ENCODE results near the gene LIPC.

Gene LIPC

DNA sequence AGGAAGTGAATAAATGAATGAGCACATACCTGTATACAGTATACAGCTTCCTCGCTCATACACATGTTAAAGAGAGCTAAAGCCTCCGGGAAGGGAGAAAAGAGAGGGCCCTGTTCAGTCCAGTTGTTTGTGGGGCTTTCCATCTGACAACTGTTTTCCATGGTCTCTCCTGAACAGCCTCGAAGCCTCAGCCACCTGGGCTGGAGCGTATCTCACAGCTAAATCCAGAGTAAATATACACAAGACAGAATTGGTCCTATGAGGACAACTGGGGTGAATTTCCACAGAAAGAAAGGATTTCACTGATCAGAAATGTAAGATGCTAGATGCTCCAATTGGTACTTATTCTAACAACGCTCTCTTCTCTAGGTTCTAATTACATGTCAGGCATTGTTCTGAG lies 103.5 kb downstream of the LIPC start:
- TF ChIP-seq, protein P1, sequence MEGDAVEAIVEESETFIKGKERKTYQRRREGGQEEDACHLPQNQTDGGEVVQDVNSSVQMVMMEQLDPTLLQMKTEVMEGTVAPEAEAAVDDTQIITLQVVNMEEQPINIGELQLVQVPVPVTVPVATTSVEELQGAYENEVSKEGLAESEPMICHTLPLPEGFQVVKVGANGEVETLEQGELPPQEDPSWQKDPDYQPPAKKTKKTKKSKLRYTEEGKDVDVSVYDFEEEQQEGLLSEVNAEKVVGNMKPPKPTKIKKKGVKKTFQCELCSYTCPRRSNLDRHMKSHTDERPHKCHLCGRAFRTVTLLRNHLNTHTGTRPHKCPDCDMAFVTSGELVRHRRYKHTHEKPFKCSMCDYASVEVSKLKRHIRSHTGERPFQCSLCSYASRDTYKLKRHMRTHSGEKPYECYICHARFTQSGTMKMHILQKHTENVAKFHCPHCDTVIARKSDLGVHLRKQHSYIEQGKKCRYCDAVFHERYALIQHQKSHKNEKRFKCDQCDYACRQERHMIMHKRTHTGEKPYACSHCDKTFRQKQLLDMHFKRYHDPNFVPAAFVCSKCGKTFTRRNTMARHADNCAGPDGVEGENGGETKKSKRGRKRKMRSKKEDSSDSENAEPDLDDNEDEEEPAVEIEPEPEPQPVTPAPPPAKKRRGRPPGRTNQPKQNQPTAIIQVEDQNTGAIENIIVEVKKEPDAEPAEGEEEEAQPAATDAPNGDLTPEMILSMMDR (IDR thresholded peaks at IDR 0.05; ENCODE audit: low read depth, low read length) = no peak
- no peak overlapping the region for H3K4me3 ChIP-seq (ENCODE audit: low read depth, low read length)

DNA sequence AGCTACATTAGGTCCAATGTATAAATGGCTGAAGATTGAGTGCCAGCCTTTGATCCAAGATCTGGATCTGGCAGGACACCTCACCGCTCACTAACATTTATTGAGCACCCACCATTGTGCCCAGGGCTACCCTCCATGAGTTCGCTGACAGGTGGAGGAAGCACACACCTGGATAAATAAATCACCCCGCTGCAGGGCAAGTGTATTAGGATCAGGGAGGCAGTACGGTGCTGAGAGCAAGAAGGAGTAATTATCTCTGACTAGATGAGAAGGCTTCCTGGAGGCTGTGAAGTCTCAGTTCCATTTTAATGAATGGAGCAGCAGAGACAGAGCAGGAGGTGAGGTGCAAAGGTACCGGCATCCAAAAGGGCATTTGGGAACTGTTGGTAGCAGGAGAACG lies 104.1 kb downstream of the LIPC start:
- TF ChIP-seq, protein P1 (IDR thresholded peaks at IDR 0.05; ENCODE audit: low read depth, low read length) = no peak
- H3K4me3 ChIP-seq (ENCODE audit: low read depth, low read length) = no peak overlapping the region

DNA sequence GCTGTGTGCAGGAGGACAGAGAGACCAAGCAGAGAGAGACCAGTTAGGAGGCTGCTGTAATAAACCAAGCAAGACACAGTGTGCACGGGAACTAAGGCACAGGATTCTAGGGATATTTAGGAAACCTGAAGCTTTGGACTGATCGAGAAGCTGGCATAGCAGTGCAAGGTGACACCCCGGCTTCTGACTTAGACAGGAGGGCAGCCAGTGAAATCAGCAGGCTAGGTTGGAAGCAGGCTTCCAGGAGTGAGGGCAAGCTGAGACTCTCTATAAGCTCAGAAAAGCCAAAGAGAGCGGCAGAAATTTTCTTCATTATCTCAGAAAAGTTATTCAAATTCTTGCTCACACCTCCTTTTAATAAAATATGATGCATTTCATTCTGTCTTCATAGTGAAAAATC lies 104.6 kb downstream of the LIPC start:
- no peak overlapping the region for H3K4me3 ChIP-seq (ENCODE audit: low read depth, low read length)
- TF ChIP-seq, protein P1 (IDR thresholded peaks at IDR 0.05; ENCODE audit: low read depth, low read length) = no peak

DNA sequence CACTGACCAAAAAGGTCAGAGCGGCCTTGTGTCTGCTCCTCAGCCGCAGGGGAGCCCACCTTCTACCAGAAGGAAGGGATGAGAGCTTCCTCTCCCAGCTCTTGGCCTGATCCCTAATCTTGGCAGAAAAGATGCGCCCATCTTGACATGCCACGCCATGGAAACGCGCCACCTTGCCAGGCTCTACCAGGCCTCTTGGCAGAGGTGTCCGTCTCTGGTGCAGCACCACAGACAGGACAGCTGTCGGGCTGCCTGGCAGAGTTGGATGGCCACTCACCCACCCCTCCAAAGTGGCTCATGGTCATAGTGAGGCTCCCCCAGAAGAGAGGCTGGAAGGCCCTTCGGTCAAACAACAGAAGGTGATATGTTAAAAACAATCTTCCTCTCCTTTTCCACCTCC lies 105.2 kb downstream of the LIPC start:
- no peak overlapping the region for H3K4me3 ChIP-seq (ENCODE audit: low read depth, low read length)
- TF ChIP-seq, protein P1 (IDR thresholded peaks at IDR 0.05; ENCODE audit: low read depth, low read length) = no peak

DNA sequence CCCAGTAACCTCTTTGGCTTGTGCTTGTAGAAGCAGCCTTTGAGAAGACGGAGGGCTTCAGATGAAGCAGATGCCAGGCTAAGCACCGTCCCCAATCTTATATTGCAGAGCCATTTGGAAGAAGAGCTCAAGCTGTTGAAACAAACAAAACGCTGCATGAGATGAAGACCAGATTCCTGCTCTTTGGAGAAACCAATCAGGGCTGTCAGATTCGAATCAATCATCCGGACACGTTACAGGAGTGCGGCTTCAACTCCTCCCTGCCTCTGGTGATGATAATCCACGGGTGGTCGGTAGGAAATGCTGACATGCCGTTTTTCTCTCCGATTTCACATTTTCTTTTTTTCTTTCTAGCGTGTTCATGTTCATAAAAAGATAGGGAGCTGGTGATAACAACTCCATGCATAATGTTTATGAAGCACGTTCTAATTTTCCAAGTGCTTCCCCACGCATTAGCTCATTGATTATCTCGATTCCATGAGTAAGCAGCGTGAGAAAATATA lies 106.5 kb downstream of the LIPC start:
- no peak overlapping the region for H3K4me3 ChIP-seq (ENCODE audit: low read depth, low read length)
- TF ChIP-seq, protein P1 (IDR thresholded peaks at IDR 0.05; ENCODE audit: low read depth, low read length) = no peak

DNA sequence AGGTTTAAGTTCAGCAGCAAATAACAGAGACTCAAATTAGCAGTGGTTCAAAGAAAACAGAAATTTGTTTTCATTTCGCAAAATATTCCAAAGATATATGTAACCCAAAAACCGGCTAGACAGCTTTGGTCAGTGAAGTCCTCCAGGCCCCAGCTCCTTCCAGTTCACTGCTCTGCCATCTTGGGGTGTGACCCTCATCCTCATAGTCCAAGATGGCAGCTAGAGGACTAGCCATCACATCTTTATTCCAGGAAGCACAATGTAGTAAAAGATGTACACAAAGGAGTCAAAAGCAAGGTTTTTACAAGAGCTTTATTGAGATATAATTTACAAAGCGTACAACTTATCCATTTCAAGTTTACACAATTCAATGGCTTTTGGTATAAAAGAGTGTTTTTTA lies 107.1 kb downstream of the LIPC start:
- TF ChIP-seq, protein P1 (IDR thresholded peaks at IDR 0.05; ENCODE audit: low read depth, low read length) = no peak
- no peak overlapping the region for H3K4me3 ChIP-seq (ENCODE audit: low read depth, low read length)

DNA sequence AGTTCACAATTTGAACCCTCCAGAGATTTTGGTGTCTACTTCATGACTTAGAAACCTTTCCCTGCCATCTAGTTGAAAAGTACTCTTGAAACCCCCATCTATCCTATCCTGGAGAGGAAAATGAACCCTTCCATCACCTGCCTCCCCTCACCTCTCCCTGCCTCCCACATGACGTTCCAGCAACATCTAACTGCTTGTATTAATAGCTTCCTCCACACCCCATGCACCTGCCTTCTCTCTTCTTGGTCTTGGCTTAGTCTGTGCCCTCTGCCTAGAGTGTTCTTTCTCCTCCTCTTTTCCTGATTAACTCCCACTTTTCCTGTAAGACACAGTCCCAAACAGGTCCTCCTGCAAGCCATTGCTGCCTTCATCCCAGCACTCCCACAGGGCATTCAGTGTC lies 107.8 kb downstream of the LIPC start:
- H3K4me3 ChIP-seq (ENCODE audit: low read depth, low read length) = no peak overlapping the region
- TF ChIP-seq, protein P1 (IDR thresholded peaks at IDR 0.05; ENCODE audit: low read depth, low read length) = no peak
